ENCODE measurements around the gene STPG4.

STPG4 gene

GRCh38 chr2:47069628-47070154 is 85.4 kb downstream of the STPG4 start:
- FAIRE-seq = no peak

- no peak for FAIRE-seq
Measured at GRCh38 chr2:47068981-47069627, 86.0 kb downstream of the STPG4 start.

DNA sequence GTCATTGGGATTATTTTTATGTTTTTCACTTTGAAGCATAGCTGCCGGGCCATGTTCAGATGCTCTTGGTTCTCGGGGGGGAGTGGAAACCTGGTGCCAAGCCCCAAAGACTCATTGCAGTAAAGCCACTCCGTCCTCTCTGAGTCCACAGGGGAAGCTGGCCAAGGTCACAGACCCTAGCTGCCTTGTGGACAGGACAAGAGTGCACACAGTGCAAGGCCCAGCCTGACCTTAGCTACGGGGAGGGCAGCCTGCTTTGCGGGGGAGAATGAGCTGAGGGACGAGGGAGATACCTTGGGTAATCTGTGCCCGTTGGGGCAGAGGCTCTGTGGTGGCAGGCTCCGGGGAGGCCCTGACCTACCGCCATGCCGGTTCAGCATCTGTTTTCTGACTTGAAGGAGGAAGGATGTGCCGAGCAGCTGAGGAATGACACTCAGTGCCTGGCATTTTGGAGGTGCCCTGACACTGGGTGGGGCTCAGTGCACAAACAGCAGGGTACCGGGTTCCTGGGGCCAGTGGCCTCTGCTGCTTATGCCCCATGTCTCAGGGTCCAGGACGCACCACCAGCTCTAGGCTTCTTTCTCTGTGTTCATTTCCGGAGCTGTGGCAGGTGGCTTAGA is 87.2 kb downstream of the STPG4 start:
- no peak for FAIRE-seq

DNA sequence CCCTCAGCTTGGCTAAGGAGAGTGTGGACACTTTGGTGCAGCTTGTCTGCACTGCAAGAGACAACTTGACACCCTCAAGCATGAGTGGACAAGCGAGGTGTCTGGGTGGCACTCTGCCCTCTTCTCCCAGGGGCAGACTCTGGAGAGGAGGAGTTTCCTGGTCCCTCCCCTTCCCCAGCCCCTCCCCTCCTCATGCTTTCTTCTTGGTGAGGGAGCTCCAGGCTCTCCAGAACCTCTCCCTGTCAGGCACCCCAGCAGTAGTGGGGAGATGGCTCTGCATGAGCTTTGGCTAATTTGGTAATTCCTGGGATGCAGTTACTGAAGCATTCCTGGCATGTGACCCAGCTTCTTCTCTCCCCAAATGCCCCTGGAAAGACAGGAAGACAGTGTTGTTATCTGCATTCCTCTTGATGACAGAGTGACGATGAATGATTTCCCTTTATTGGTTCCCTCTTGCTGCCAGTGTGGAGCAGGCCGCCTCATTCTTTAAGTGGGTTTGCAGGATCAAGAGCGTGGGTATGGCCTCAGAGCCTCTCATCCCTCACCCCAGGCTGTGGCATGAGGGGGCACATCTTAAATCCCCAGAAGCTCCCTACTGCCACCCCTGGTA is 89.2 kb downstream of the STPG4 start:
- FAIRE-seq = no peak

DNA sequence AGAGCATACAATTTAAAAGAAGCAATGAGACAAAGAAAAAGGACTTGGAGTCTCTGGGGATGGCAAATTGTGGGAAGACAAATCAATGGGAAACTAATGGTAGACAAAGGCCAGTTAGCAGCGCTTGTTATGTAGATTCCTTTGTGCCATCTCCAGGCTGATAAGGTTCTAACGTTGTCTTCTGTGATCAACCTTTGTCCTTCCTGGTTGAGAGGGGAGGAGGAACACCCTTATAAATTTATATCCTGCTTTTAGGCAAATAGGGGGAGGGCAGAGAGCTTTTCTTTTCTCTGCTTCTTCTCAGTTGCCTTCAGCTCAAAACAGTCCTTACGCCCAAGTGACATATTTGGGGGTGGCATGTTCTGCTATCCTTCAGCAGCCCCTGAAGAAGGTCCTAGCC is 89.8 kb downstream of the STPG4 start:
- FAIRE-seq = no peak

- FAIRE-seq = no peak
Measured at GRCh38 chr2:47064106-47064505, 91.0 kb downstream of the STPG4 start.

- no peak for FAIRE-seq
Measured at GRCh38 chr2:47063538-47063930, 91.6 kb downstream of the STPG4 start.

DNA sequence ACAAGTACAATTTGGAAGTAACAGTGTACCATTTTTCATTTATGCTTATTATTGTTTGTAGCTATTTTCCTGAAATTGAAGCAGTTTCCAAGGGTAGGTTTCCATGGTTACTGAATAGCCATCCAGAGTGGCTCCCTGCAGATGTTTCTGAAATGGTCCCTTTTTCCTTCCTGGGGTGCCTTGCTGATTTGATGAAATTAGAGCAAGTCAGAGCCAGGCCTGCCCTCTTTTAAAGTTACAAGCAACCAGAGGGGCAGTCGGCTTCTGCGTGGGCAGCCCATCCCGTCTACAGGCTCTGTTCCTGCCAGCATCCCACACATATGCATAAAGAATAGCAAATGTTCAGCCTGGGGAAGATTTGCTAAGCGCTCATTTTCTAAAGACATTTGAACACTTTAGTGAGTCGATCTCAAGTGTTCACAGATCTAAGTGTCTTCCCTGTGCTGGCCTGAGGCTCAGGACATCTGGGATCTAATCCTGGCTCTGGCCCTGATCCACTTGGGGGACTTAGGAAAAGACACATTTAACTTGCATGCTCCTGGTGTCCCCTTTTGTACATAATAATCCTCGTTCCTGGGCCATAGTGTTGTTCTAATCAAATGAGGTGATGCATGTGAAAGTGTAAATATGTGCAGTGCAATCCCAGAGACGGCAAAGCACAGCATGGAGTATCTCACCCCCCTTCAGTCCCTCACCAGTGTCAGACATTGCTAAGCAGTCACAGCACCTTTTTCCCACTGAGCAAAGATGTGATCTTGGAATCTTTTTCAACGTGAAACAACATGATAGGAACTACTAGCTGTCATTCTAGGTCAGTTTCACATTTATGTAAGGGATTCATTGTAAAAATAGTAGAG is 92.2 kb downstream of the STPG4 start:
- no peak for FAIRE-seq

DNA sequence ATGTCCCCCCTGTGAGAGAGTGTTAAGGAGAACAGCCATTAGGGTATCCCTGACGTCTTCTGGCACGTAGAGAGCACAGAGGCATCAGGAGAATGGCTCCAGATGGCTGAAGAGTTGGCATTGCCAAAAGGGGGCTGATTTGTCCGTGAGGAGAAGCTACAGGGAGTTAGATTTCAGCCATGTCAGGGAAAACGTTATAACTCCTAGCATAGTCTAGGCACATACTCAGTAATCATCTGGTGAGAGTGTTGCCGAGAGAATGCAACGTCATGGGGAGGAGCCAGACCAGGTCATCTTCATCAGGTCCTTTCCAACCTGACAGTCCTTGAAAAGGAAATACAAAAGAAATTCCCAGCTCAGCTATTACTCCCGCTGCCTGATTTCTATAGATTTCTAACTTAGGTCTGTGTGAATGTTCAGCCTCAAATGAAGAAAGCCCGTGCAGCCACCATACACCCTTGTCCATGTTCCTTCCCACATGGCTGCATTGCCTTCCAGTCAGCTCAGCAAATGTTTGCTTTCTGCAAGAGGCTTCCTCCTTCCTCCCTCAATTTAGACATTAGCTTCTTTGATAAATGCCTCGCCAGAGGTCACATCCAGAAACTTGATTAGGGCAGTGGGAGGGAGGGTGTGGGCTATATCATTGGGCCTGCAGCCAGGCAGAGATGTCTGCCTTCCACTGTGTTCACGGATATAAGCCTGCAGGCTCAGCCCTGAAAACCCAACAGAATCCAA is 93.0 kb downstream of the STPG4 start:
- FAIRE-seq = no peak

- FAIRE-seq = no peak
Measured at GRCh38 chr2:47060652-47061170, 94.4 kb downstream of the STPG4 start.

DNA sequence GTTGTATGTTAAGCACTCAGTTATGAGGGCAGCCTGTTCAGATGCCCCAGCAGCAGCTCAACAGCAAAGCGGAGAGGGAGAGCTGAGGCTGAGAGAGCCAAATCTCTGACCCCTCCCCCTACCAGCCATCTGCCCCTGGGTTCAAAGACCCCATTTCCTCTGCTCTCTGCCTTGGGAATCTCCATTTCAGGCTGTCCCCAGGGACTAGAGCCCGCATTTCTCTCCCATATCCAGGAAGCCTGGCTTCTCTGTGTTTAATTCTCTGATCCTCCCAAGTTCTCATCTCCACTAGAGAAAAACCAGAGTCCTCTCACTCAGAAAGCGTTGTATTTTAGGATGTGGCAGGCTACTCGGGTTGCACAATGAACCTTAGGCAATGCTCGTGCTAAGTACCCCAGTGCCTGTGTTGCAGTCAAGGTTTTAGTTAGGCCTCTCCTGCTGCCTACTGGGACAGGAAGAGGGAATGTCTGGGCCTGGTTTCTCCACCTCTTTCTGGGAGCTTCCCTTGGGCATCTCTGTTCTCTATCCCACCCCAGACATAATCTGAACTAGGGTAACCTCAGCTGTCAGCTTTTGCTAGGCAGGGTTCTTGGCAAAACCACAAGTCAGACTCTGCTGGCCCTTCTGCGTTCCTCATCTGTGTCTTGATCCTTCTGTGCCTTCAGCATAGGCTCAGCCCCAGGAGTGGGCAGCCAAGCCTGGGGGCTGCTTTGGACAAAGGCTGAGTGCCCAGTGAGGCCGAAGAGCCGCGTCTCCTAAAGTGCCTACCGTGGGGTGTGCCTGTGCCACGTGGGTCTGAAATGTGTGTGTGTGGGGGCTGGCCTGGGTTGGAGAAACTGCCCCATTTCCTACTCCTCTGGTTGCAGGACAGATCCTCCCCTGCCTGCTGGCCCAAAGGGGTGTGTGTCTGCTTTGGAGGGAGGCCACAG is 96.8 kb downstream of the STPG4 start:
- FAIRE-seq = no peak

DNA sequence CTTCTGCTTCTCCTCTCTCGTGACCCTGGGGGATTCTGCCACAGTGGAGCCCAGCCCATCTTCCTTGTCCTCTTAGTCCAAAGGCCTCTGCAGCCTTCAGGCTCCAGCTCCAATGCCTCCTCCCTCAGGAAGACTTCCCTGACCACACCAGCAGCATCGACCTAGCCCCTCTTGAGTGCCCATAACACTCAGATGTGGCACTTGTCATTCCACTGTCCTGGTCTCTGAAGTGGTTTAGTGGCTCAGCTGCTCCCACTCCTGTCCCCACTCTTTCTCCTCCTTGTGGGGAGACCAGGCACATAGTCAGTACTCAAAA is 97.5 kb downstream of the STPG4 start:
- FAIRE-seq = no peak

GRCh38 chr2:47056868-47057686 is 98.0 kb downstream of the STPG4 start:
- FAIRE-seq = no peak

DNA sequence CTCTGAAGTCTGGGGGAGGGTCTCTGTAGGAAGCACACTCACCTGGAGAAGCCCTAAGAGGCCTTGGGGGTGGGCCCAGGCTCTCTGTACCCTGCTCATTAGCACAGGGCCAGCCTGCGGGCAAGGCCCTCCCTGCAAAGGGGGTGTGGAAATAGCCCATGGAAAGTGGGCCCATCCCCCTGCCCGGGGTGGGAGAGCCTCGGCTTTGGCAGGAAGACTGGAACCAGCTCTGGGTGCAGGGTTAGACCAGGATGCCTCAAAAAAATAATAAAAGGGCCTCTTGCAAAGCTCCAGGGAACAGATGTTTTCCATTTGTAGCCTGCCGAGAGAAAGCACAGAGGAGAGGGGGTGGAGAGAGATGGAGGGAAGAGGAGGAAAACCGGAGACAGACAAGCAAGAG is 98.7 kb downstream of the STPG4 start:
- FAIRE-seq = no peak

- FAIRE-seq = no peak
Measured at GRCh38 chr2:47054868-47055267, 100.2 kb downstream of the STPG4 start.

DNA sequence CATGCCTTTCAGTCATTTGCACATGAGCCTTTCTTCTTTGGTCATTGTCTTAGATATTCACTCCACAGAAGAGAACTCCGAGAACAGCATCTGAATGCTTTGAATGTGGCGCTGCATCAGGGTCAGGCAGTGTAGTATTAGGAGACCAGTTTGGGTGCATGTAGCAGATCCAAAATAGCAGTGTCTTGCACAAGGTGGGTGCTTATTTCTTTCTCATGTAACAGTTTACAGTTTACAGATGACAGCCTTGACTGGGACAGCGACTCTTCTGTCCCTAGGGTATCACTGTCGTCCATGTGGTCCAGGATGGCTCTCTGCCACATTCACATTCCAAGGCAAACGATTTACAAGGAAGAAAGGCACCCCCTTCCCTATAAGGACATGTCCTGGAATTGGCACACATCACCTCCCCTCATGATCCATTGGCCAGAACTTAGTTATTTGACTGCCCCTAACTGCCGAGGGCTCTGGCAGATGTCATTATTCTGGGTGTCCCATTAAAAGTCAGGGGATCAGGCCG is 101.0 kb downstream of the STPG4 start:
- no peak for FAIRE-seq

GRCh38 chr2:47052847-47053246 is 102.3 kb downstream of the STPG4 start:
- FAIRE-seq = no peak

- FAIRE-seq = no peak
Measured at GRCh38 chr2:47051562-47051961, 103.5 kb downstream of the STPG4 start.

- FAIRE-seq = no peak
Measured at GRCh38 chr2:47050762-47051161, 104.3 kb downstream of the STPG4 start.

All from TTC549 (cell line).